NT2/D1 (cell line): Measurements from ENCODE around the gene CACNA1C.

Experiments
- SUZ12 ChIP-seq: IDR thresholded peaks from 2 replicates; pipeline ENCODE4 v1.6.1; 2011; ENCODE audit not compliant: insufficient read length, insufficient read depth; ENCODE audit errors: extremely low read depth
- YY1 ChIP-seq: IDR thresholded peaks from 2 replicates; pipeline ENCODE4 v1.6.1; 2011; ENCODE audit not compliant: insufficient read length, insufficient read depth

DNA sequence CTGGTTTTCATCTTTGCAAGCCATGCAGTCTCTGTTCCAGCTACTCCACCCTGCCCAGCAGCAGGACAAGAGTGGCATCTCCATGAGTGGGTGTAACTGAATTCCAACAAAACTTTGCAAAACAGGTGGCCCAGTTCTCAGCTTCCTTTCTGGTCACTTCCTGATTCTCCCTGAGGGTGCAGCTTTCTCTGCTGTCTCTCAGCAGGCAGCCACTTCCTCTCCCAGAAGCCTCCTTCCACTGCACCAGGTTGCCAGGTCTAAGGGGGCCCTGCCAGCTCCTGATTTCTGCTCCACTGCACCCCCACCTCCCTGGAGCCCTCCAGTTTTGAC lies 400.9 kb downstream of the CACNA1C start:
- TF ChIP-seq SUZ12, result no peak
- TF ChIP-seq YY1, result no peak
